Effector memory CD8-positive, alpha-beta T cell (primary cell): ENCODE results near the gene TGFB2.

Experiments used
- ATAC-seq: fragments of 150-1000 bp; cut with Tn5 transposase; replicated peaks from 2 replicates; pipeline ENCODE4 v1.10.0; 2021; ENCODE audit warnings: mild to moderate bottlenecking, moderate library complexity
- DNase-seq, 3 experiments: peaks; one replicate each; pipeline ENCODE4 v3.0.0; 2021
- H3K27ac Mint-ChIP-seq, 2 donors: one replicate each; pipeline ENCODE4 v1.8.0; 2022; ENCODE audit warnings: mild to moderate bottlenecking in 2 of 2, mixed read lengths in 2 of 2, moderate library complexity in 2 of 2
- H3K27me3 Mint-ChIP-seq, 2 donors: one replicate each; pipeline ENCODE4 v1.8.0; 2022; ENCODE audit warnings: mixed read lengths in 2 of 2
- H3K36me3 Mint-ChIP-seq: one replicate; pipeline ENCODE4 v1.8.0; 2022; ENCODE audit warnings: mild to moderate bottlenecking, moderate library complexity, mixed read lengths; ENCODE audit not compliant: insufficient read depth
- H3K4me1 Mint-ChIP-seq, 2 donors: one replicate each; pipeline ENCODE4 v1.8.0; 2022; ENCODE audit warnings: low read depth in 2 of 2, mixed read lengths in 2 of 2
- H3K4me3 Mint-ChIP-seq, 2 donors: one replicate each; pipeline ENCODE4 v1.8.0; 2022; ENCODE audit warnings: mild to moderate bottlenecking in 2 of 2, mixed read lengths in 2 of 2, moderate library complexity in 2 of 2
- H3K9me3 Mint-ChIP-seq, 2 donors: one replicate each; pipeline ENCODE4 v1.8.0; 2022; ENCODE audit warnings: mixed read lengths in 2 of 2

Gene TGFB2

GRCh38 chr1:218413179-218413578 is 68.0 kb downstream of the TGFB2 start:
- Mint-ChIP-seq H3K27ac (no peak overlapping the region), H3K27me3 (peaks cover 0 to 12% of the 10 kb centered on the region in 2 donors), H3K4me1 (no peaks in the 10 kb centered on the region), H3K9me3 (peaks cover 0 to 2% of the 10 kb centered on the region in 2 donors), H3K36me3 (no peaks in the 10 kb centered on the region), H3K4me3 (no peak overlapping the region)
- ATAC-seq (no peak), DNase-seq (no peak)

- H3K9me3 Mint-ChIP-seq = peaks cover 0 to 2% of the 10 kb centered on the region in 2 donors
- peaks cover 0 to 12% of the 10 kb centered on the region in 2 donors for H3K27me3 Mint-ChIP-seq
- no peak overlapping the region for H3K27ac Mint-ChIP-seq
- no peak for DNase-seq
- H3K4me3 Mint-ChIP-seq = no peak overlapping the region
- no peak for ATAC-seq
- H3K4me1 Mint-ChIP-seq = no peaks in the 10 kb centered on the region
- H3K36me3 Mint-ChIP-seq = no peaks in the 10 kb centered on the region
Measured at GRCh38 chr1:218414060-218414728, 69.1 kb downstream of the TGFB2 start.

DNA sequence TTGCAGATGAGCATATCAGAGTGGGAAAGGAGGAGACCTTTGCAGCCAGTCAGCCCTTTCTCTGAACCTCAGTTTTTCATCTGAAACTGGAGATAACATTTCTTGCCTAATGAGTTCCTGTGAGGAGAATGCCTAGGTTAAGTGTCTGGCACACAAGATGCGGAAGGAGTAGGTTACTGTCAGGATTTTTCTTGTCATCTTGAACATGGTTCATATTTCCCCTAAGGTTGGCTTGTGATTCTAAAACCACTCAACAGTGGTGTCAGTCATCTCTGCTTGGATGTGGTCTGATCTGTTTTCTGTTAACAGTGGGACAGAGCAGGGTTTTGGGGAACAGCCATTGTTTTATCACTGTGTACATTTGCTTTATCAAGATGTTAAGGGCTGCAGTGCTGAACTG is 70.6 kb downstream of the TGFB2 start:
- DNase-seq = no peak
- ATAC-seq = no peak
- Mint-ChIP-seq H3K4me3 (no peak overlapping the region), H3K27me3 (peaks cover 0 to 3% of the 10 kb centered on the region in 2 donors), H3K36me3 (no peaks in the 10 kb centered on the region), H3K27ac (no peak overlapping the region), H3K4me1 (no peaks in the 10 kb centered on the region), H3K9me3 (peaks cover 0 to 2% of the 10 kb centered on the region in 2 donors)

DNA sequence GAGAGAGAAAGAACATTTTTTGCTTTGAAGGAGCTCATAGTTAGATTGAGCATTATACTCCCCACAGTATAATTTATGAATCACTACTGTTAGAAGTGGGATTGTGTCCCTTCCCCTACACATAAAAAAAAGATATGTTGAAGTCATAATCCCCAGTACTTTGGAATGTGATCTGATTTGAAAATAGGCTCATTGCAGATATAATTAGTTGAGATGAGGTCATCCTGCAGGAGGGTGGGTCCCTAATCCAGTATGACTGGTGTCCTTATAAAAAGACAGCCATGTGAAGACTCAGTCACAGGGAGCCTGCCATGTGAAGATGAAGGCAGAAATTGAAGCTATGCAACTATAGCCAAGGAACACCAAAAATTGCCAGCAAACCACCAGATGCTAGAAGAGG is 76.4 kb downstream of the TGFB2 start:
- Mint-ChIP-seq H3K27ac (no peak overlapping the region), H3K4me1 (no peaks in the 10 kb centered on the region), H3K27me3 (peaks cover 0 to 6% of the 10 kb centered on the region in 2 donors), H3K36me3 (no peaks in the 10 kb centered on the region), H3K9me3 (no peaks in the 10 kb centered on the region), H3K4me3 (no peak overlapping the region)
- DNase-seq = no peak
- ATAC-seq = no peak

DNA sequence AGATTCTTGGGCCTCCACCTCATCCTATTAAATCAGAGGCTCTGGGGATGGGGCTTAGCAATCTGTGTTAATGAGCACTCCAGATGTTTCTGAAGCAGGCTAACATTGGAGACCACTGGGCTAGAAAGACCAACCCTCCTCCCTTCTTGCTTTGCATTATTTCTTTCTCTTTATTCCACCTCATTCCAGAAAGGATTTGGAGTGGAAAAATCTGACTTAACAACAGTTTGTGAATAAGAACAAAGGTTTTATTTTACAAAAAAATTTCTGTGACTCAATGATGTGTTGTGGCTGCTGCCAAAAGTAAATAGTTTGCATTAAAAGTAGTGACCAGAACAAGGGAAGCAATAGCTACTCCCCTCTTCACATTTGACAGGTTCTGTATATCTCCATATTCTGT is 79.4 kb downstream of the TGFB2 start:
- H3K9me3 Mint-ChIP-seq = no peaks in the 10 kb centered on the region
- DNase-seq (no peak), ATAC-seq (no peak)
- H3K27ac Mint-ChIP-seq = no peak overlapping the region
- H3K36me3 Mint-ChIP-seq = no peaks in the 10 kb centered on the region
- peaks cover 0 to 6% of the 10 kb centered on the region in 2 donors for H3K27me3 Mint-ChIP-seq
- H3K4me1 Mint-ChIP-seq = no peaks in the 10 kb centered on the region
- no peak overlapping the region for H3K4me3 Mint-ChIP-seq

GRCh38 chr1:218425647-218426342 is 80.7 kb downstream of the TGFB2 start:
- Mint-ChIP-seq H3K4me1 (no peaks in the 10 kb centered on the region), H3K27me3 (peaks cover 0 to 6% of the 10 kb centered on the region in 2 donors), H3K36me3 (no peaks in the 10 kb centered on the region), H3K4me3 (no peak overlapping the region), H3K9me3 (no peaks in the 10 kb centered on the region), H3K27ac (no peak overlapping the region)
- DNase-seq (no peak), ATAC-seq (no peak)

GRCh38 chr1:218426343-218426657 is 81.2 kb downstream of the TGFB2 start:
- no peak overlapping the region for H3K4me3 Mint-ChIP-seq
- no peaks in the 10 kb centered on the region for H3K36me3 Mint-ChIP-seq
- peaks cover 0 to 6% of the 10 kb centered on the region in 2 donors for H3K27me3 Mint-ChIP-seq
- no peak overlapping the region for H3K27ac Mint-ChIP-seq
- DNase-seq (no peak), ATAC-seq (no peak)
- H3K9me3 Mint-ChIP-seq = no peaks in the 10 kb centered on the region
- no peaks in the 10 kb centered on the region for H3K4me1 Mint-ChIP-seq

DNA sequence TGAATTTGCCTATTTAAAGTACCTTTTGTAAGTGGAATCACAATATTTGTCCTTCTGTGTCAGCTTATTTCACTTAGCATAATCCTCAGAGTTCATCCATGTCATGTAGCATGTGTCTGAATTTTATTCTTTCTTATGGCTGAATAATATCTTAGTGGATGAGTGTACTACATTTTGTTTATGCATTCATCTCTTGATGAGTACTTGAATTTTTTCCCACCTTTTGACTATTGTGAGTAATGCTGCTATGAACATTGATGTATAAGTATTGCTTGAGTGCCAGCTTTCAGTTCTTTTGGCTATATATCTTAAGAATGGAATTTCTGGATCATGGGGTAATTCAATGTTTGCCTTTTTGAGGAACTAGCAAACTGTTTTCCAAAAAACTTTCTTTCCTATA is 84.2 kb downstream of the TGFB2 start:
- ATAC-seq (no peak), DNase-seq (no peak)
- no peak overlapping the region for H3K27ac Mint-ChIP-seq
- H3K4me3 Mint-ChIP-seq = no peak overlapping the region
- no peaks in the 10 kb centered on the region for H3K4me1 Mint-ChIP-seq
- no peaks in the 10 kb centered on the region for H3K9me3 Mint-ChIP-seq
- H3K27me3 Mint-ChIP-seq = peaks cover 0 to 6% of the 10 kb centered on the region in 2 donors
- no peaks in the 10 kb centered on the region for H3K36me3 Mint-ChIP-seq

- Mint-ChIP-seq H3K27ac (no peak overlapping the region), H3K36me3 (no peaks in the 10 kb centered on the region), H3K4me1 (no peaks in the 10 kb centered on the region), H3K4me3 (no peak overlapping the region), H3K27me3 (no peaks in the 10 kb centered on the region), H3K9me3 (no peaks in the 10 kb centered on the region)
- ATAC-seq = no peak
- no peak for DNase-seq
Measured at GRCh38 chr1:218430346-218430745, 85.2 kb downstream of the TGFB2 start.

GRCh38 chr1:218430822-218431221 is 85.7 kb downstream of the TGFB2 start:
- H3K9me3 Mint-ChIP-seq = no peaks in the 10 kb centered on the region
- no peak for ATAC-seq
- H3K36me3 Mint-ChIP-seq = no peaks in the 10 kb centered on the region
- no peak for DNase-seq
- H3K27me3 Mint-ChIP-seq = no peaks in the 10 kb centered on the region
- no peaks in the 10 kb centered on the region for H3K4me1 Mint-ChIP-seq
- H3K27ac Mint-ChIP-seq = no peak overlapping the region
- H3K4me3 Mint-ChIP-seq = no peak overlapping the region

DNA sequence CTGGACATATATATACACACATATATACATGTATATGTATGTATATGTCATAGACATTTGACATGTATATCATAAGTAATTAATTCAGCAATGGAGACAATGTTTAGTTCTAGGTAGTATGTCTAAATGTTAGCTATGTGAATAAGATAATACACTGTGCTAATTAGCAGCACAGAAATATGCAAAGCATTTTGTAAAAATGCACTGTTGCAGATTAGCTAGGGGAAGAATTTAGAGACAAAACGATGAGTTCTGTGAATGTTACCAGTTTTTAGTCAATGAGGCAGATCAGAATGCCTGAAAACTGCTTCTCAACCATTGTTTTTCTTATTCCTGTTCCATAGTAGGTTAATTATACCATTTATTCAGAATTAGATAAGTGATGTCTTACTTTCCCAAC is 86.3 kb downstream of the TGFB2 start:
- no peak for ATAC-seq
- no peaks in the 10 kb centered on the region for H3K36me3 Mint-ChIP-seq
- H3K27ac Mint-ChIP-seq = no peak overlapping the region
- no peak overlapping the region for H3K4me3 Mint-ChIP-seq
- no peaks in the 10 kb centered on the region for H3K27me3 Mint-ChIP-seq
- no peaks in the 10 kb centered on the region for H3K4me1 Mint-ChIP-seq
- no peak for DNase-seq
- H3K9me3 Mint-ChIP-seq = no peaks in the 10 kb centered on the region

GRCh38 chr1:218433744-218434143 is 88.6 kb downstream of the TGFB2 start:
- DNase-seq (no peak), ATAC-seq (no peak)
- Mint-ChIP-seq H3K36me3 (no peaks in the 10 kb centered on the region), H3K4me1 (no peaks in the 10 kb centered on the region), H3K27ac (no peak overlapping the region), H3K27me3 (no peaks in the 10 kb centered on the region), H3K9me3 (no peaks in the 10 kb centered on the region), H3K4me3 (no peak overlapping the region)

GRCh38 chr1:218435528-218435927 is 90.4 kb downstream of the TGFB2 start:
- Mint-ChIP-seq H3K27ac (no peak overlapping the region), H3K36me3 (no peaks in the 10 kb centered on the region)

DNA sequence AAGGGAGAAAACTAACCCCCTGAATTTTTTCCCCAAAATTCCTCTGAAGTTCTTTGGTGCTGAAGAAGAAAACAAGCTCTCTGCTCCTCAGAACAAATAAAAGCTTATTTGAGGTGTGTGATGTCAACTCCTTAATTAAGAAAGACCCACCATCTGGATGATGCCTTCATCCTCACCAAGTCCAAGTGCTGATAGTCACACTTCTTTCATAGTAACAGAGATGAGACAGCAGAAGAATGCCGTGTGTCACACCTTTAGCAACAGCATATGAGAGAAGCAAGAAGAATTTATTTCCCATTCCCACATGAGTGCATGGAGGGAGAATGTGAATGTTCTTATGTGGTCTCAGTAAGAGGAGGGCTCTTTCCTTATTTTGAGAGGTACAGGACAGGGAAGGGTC is 91.2 kb downstream of the TGFB2 start:
- Mint-ChIP-seq H3K27me3 (no peaks in the 10 kb centered on the region), H3K27ac (no peak overlapping the region), H3K4me3 (no peak overlapping the region), H3K36me3 (no peaks in the 10 kb centered on the region), H3K4me1 (no peaks in the 10 kb centered on the region), H3K9me3 (no peaks in the 10 kb centered on the region)
- ATAC-seq (no peak), DNase-seq (no peak)

More at GRCh38 chr1:218435528-218435927, 90.4 kb downstream of the TGFB2 start:
- Mint-ChIP-seq H3K4me1 (no peaks in the 10 kb centered on the region), H3K27me3 (no peaks in the 10 kb centered on the region), H3K4me3 (no peak overlapping the region), H3K9me3 (no peaks in the 10 kb centered on the region)
- DNase-seq = no peak
- ATAC-seq = no peak
